ENCODE measurements around the gene MRPL22.

The MRPL22 gene

DNA sequence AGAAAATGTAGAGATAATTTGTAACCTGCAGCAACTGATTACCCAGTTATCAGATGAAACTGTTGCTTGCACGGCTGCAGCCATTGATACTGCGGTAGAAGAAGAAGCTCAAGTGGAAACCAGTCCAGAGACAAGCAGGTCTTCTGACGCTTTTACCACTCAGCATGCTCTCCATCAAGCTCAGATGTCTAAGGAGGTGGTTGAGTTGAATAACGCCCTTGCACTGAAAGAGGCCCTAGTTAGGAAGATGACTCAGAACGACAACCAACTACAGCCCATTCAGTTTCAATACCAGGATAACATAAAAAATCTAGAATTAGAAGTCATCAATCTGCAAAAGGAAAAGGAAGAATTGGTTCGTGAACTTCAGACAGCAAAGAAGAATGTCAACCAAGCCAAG is 74.4 kb downstream of the MRPL22 start:
- Histone ChIP-seq H3K4me1 (ENCODE audit: control insufficient read depth, insufficient read depth, low read length) (no peaks in the 10 kb centered on the region), H3K4me3 (ENCODE audit: low read length) (no peak overlapping the region), H3K36me3 (ENCODE audit: control insufficient read depth, insufficient read depth, low read length) (no peaks in the 10 kb centered on the region), H3K27me3 (ENCODE audit: control insufficient read depth, insufficient read depth, low read length) (no peaks in the 10 kb centered on the region), H3K27ac (ENCODE audit: low read length) (no peak overlapping the region), H3K9me3 (ENCODE audit: control insufficient read depth, insufficient read depth, low read length) (no peaks in the 10 kb centered on the region)
- no CpG with 5 or more reads among the region's 6 CpGs for WGBS (ENCODE audit: insufficient coverage, insufficient read length)
- no peak for DNase-seq (ENCODE audit: low read depth, low spot score)

DNA sequence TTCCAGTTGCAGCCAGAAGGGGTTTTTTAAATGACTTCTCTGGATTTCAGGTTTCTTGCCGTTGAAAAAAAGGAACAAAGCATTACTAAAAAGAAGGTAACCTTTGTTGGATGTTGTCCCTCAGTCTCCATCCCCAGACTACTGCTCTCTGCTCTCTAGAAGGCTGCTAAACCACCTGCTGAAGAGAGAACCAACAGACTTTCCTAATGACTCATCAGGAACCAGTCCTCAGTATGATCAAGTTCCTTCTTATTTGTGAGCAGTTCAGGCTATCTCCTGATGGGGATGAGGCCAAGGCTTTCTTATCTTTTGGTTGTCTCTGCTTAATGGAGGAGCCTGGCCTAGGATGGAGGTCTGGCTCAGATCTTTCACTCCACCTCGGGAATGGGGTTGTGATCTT is 76.7 kb downstream of the MRPL22 start:
- H3K4me3 ChIP-seq (ENCODE audit: low read length): no peak overlapping the region
- WGBS (ENCODE audit: insufficient coverage, insufficient read length): no CpG with 5 or more reads among the region's 2 CpGs
- H3K9me3 ChIP-seq (ENCODE audit: control insufficient read depth, insufficient read depth, low read length): no peaks in the 10 kb centered on the region

More for the DNA sequence above, 76.7 kb downstream of the MRPL22 start:
- Histone ChIP-seq H3K4me1 (ENCODE audit: control insufficient read depth, insufficient read depth, low read length) (no peaks in the 10 kb centered on the region), H3K27me3 (ENCODE audit: control insufficient read depth, insufficient read depth, low read length) (no peaks in the 10 kb centered on the region), H3K27ac (ENCODE audit: low read length) (no peak overlapping the region), H3K36me3 (ENCODE audit: control insufficient read depth, insufficient read depth, low read length) (no peaks in the 10 kb centered on the region)
- DNase-seq (ENCODE audit: low read depth, low spot score): no peak

All from iPS DF 6.9 (cell line).